ENCODE data around the gene BLOC1S1. TPM values are rescaled to one million over a fixed set of nuclear protein-coding genes. Genes with fewer than 3 reads are reported as not detected.

BLOC1S1 gene
- total and polyA plus RNA-seq, 10 of the 15 experiments (the other 5 are each of a cell fraction or from before 2014, with no cell fraction given), result 126 to 285 (median 166) TPM

GRCh38 chr12:55724226-55724939 lies 8.5 kb downstream of the BLOC1S1 start:
- no peak overlapping the region for H3K27ac ChIP-seq (ENCODE audit: control insufficient read depth, insufficient read depth)
- ATAC-seq (peak; percentile 45), DNase-seq (ENCODE audit: low read depth, low spot score) (no peak), FAIRE-seq (peak; percentile 82)
- in situ Hi-C loops (cut with MboI), result no loop called here
- RAD21 ChIA-PET (ENCODE audit: unreplicated experiment), result interaction anchor here (0.9 to 11.0 kb wide), 7 partner anchors 8 to 317 kb away, joined by 3 to 113 read pairs (median 4); partner anchors contain the start of genes BLOC1S1 and DNAJC14
- no TSS peak for BruUV-seq (replicated peaks)
- H4K20me1 ChIP-seq (ENCODE audit: control insufficient read depth, insufficient read depth), result no peaks in the 10 kb centered on the region
- H3K4me3 ChIP-seq, result no peak overlapping the region
- H3K9ac ChIP-seq (ENCODE audit: control insufficient read depth, insufficient read depth, low read length), result no peak overlapping the region
- no peak overlapping the region for H2AFZ ChIP-seq (ENCODE audit: control insufficient read depth, low read depth, low read length)
- no peaks in the 10 kb centered on the region for H3K27me3 ChIP-seq (replicated peaks in 1 of 2; ENCODE audit: control insufficient read depth in 2 of 2, insufficient read depth in 2 of 2, low read length in 1 of 2)
- H3K36me3 ChIP-seq (ENCODE audit: control insufficient read depth in 2 of 2, insufficient read depth in 2 of 2, low read length in 1 of 2), result peaks cover 7% of the 10 kb centered on the region in 2 experiments; a peak in 3 of 4 replicates
- no peaks in the 10 kb centered on the region for H3K9me3 ChIP-seq (replicated peaks; ENCODE audit: control insufficient read depth, insufficient read depth, low read length)
- POLR2A ChIA-PET, result interaction anchor here (1.1 to 2.3 kb wide), 2 partner anchors 12 to 14 kb away, joined by 3 to 9 read pairs; no protein-coding TSS in a partner anchor
- intact Hi-C loops (cut with micrococcal nuclease; ENCODE audit: unreplicated experiment), result no loop called here
- SMC1A ChIA-PET (ENCODE audit: uncharacterized antibody, unreplicated experiment), result interaction anchor here (0.5 to 2.1 kb wide), 7 partner anchors 8 to 316 kb away, joined by 3 to 44 read pairs (median 3); partner anchors contain the start of gene BLOC1S1
- peaks cover 11% of the 10 kb centered on the region for H3K79me2 ChIP-seq (ENCODE audit: control insufficient read depth, insufficient read depth, low read length)
- peaks cover 10% of the 10 kb centered on the region for H3K4me1 ChIP-seq (ENCODE audit: control insufficient read depth, insufficient read depth, low read length)
- 52% methylated on average over 11 of the region's 11 CpGs for WGBS (ENCODE audit: insufficient coverage, insufficient replicate concordance, low lambda C conversion rate, missing lambda C conversion rate)
- no peak overlapping the region for H3K4me2 ChIP-seq (ENCODE audit: control insufficient read depth, insufficient read depth)
- CTCF ChIA-PET, result interaction anchor here (0.8 to 11.4 kb wide), 14 partner anchors 8 to 216 kb away, joined by 3 to 205 read pairs (median 3); partner anchors contain the start of genes BLOC1S1, DNAJC14, ORMDL2 and SARNP
- TF ChIP-seq PML (IDR thresholded peaks at IDR 0.05; ENCODE audit: low read length) (peak; percentile 61; the same call in 1 of the 2 replicates), CHD2 (IDR thresholded peaks at IDR 0.05; ENCODE audit: borderline replicate concordance, low read depth, low read length) (0 out of 2 replicates have a peak, but pooled peaks have one; percentile 5), E2F4 (IDR thresholded peaks at IDR 0.05; ENCODE audit: low read depth, low read length) (no peak), YY1 (IDR thresholded peaks at IDR 0.05; ENCODE audit: low read depth, low read length) (peak; percentile 75), SPI1 (IDR thresholded peaks at IDR 0.05; ENCODE audit: borderline replicate concordance, insufficient read depth, low read depth, low read length) (peak; percentile 7; the same call in 1 of the 2 replicates), E4F1 (IDR thresholded peaks at IDR 0.05; ENCODE audit: borderline replicate concordance, partially characterized antibody) (no peak), BACH1 (IDR thresholded peaks at IDR 0.05; ENCODE audit: borderline replicate concordance) (0 out of 2 replicates have a peak, but pooled peaks have one; percentile 14), CREB1 (IDR thresholded peaks at IDR 0.05; ENCODE audit: low read depth) (0 out of 2 replicates have a peak, but pooled peaks have one; percentile 8), POLR2A (IDR thresholded peaks at IDR 0.05; ENCODE audit: low read depth, low read length) (0 out of 2 replicates have a peak, but pooled peaks have one; percentile 35), GATAD2B (conservative IDR thresholded peaks at IDR 0.05; ENCODE audit: low read depth) (no peak), TCF3 (IDR thresholded peaks at IDR 0.05; ENCODE audit: borderline replicate concordance, insufficient read depth, low read depth, low read length) (0 out of 2 replicates have a peak, but pooled peaks have one; percentile 21), POLR2AphosphoS2 (IDR thresholded peaks at IDR 0.05; ENCODE audit: low read depth, low read length) (peak; percentile 41; the same call in 1 of the 2 replicates), RAD21 (IDR thresholded peaks at IDR 0.05; ENCODE audit: insufficient read depth, low read depth, low read length) (peak; percentile 82), SMC3 (IDR thresholded peaks at IDR 0.05; ENCODE audit: borderline replicate concordance, low read length) (peak; percentile 72; the same call in 1 of the 2 replicates)
- TF ChIP-seq, protein P1, sequence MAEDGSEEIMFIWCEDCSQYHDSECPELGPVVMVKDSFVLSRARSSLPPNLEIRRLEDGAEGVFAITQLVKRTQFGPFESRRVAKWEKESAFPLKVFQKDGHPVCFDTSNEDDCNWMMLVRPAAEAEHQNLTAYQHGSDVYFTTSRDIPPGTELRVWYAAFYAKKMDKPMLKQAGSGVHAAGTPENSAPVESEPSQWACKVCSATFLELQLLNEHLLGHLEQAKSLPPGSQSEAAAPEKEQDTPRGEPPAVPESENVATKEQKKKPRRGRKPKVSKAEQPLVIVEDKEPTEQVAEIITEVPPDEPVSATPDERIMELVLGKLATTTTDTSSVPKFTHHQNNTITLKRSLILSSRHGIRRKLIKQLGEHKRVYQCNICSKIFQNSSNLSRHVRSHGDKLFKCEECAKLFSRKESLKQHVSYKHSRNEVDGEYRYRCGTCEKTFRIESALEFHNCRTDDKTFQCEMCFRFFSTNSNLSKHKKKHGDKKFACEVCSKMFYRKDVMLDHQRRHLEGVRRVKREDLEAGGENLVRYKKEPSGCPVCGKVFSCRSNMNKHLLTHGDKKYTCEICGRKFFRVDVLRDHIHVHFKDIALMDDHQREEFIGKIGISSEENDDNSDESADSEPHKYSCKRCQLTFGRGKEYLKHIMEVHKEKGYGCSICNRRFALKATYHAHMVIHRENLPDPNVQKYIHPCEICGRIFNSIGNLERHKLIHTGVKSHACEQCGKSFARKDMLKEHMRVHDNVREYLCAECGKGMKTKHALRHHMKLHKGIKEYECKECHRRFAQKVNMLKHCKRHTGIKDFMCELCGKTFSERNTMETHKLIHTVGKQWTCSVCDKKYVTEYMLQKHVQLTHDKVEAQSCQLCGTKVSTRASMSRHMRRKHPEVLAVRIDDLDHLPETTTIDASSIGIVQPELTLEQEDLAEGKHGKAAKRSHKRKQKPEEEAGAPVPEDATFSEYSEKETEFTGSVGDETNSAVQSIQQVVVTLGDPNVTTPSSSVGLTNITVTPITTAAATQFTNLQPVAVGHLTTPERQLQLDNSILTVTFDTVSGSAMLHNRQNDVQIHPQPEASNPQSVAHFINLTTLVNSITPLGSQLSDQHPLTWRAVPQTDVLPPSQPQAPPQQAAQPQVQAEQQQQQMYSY (CRISPR knock-in tag; IDR thresholded peaks at IDR 0.05), result no peak

Measured in GM12878 (cell line).